OCI-LY3 (cell line): ENCODE measurements around the gene PLAAT4.

ENCODE experiments used
- EZH2phosphoT487 ChIP-seq: fragments of 200-600 bp; shearing (Covaris generic); IDR thresholded peaks from 2 replicates; pipeline ENCODE4 v1.6.1; 2018; ENCODE audit warnings: antibody characterized with exemption, mixed run types, low read depth
- TF ChIP-seq, protein P1 (sequence below): fragments of 200-600, 300-600 bp; sonication (generic); IDR thresholded peaks from 2 replicates; pipeline ENCODE4 v1.5.1; 2014; ENCODE audit warnings: antibody characterized with exemption, low read length, low read depth

DNA sequence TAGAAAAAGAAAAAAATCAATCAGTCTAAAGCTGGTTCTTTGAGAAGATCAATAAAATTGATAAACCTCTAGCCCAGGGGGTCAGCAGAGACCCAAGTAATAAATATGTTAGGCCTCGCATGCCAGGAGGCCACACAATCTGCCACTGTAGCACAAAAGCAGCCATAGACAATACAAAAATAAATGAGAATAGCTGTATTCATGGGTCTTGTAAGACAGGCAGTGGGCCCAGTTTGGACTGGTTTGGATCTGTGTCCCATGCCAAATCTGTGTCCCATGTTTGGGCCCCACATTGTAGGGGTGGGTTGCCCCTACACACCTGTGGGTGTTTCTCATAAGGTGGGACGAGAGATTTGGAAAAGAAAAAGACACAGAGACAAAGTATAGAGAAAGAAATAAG is 6.6 kb upstream of the PLAAT4 start:
- TF ChIP-seq, protein P1, sequence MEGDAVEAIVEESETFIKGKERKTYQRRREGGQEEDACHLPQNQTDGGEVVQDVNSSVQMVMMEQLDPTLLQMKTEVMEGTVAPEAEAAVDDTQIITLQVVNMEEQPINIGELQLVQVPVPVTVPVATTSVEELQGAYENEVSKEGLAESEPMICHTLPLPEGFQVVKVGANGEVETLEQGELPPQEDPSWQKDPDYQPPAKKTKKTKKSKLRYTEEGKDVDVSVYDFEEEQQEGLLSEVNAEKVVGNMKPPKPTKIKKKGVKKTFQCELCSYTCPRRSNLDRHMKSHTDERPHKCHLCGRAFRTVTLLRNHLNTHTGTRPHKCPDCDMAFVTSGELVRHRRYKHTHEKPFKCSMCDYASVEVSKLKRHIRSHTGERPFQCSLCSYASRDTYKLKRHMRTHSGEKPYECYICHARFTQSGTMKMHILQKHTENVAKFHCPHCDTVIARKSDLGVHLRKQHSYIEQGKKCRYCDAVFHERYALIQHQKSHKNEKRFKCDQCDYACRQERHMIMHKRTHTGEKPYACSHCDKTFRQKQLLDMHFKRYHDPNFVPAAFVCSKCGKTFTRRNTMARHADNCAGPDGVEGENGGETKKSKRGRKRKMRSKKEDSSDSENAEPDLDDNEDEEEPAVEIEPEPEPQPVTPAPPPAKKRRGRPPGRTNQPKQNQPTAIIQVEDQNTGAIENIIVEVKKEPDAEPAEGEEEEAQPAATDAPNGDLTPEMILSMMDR = no peak
- no peak for TF ChIP-seq EZH2phosphoT487
